AG09319 (cell line): ENCODE results near the gene AK2.

Experiments used
- DNase-seq: peaks from one replicate; pipeline ENCODE4 v3.0.0-alpha.2; 2010; ENCODE audit warnings: low read depth; ENCODE audit errors: extremely low read depth
- TF ChIP-seq, protein P1 (sequence below): IDR thresholded peaks from 2 replicates; pipeline ENCODE4 v1.5.1; 2011; ENCODE audit warnings: low read depth, mild to moderate bottlenecking, inconsistent platforms, low read length, moderate library complexity

AK2 gene

DNA sequence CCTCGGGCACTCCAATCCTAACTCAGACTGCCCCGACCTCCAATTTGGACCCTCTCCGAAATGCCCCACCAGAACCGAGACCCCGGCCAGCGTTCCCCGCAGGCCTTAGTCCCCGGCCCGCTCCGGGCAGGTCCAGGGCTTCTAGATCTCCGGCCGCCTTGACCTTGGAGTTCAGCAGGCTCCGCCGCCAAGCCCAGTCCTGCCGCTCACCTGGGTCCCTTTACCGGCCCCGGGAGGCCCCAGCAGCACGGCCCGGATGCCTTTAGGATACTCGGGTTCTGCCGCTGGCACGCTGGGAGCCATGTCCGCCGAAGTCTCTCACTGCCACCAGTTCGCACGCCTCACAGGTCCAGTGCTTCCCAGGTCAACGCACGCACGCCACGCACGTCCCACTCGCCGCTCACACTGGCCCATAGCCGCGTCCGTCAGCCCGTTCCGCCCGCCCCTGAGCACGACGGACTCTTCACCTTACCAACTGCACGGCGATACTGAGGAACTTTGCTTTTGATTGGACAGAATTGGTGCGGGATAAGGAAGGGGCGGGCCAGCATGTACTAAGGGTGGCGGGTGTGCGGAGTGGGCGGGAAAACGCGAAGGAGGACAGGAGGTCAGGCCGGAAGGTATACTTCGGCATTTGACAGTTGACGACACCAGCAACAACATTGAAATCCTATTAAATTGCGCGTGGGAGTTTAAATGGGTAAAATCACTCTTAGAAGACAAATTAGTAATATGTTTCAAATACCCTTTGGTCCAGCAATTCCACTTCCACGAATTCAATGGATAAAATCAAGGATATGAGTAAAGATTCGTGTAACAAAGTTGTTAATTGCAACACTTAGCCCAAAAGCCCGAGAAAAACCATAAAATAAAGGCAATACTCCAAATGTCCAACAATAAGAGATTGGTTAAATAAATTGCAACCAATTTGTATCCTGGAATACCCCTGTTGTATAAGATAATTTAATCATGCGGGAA lies at the start of gene AK2:
Gene AK2, minus strand, starts transcription at position 358 of the 978 bp plus-strand sequence. Its CDS starts 55 bp downstream, at position 303.
- TF ChIP-seq, protein P1, sequence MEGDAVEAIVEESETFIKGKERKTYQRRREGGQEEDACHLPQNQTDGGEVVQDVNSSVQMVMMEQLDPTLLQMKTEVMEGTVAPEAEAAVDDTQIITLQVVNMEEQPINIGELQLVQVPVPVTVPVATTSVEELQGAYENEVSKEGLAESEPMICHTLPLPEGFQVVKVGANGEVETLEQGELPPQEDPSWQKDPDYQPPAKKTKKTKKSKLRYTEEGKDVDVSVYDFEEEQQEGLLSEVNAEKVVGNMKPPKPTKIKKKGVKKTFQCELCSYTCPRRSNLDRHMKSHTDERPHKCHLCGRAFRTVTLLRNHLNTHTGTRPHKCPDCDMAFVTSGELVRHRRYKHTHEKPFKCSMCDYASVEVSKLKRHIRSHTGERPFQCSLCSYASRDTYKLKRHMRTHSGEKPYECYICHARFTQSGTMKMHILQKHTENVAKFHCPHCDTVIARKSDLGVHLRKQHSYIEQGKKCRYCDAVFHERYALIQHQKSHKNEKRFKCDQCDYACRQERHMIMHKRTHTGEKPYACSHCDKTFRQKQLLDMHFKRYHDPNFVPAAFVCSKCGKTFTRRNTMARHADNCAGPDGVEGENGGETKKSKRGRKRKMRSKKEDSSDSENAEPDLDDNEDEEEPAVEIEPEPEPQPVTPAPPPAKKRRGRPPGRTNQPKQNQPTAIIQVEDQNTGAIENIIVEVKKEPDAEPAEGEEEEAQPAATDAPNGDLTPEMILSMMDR: no peak
- DNase-seq: peak; percentile 92

DNA sequence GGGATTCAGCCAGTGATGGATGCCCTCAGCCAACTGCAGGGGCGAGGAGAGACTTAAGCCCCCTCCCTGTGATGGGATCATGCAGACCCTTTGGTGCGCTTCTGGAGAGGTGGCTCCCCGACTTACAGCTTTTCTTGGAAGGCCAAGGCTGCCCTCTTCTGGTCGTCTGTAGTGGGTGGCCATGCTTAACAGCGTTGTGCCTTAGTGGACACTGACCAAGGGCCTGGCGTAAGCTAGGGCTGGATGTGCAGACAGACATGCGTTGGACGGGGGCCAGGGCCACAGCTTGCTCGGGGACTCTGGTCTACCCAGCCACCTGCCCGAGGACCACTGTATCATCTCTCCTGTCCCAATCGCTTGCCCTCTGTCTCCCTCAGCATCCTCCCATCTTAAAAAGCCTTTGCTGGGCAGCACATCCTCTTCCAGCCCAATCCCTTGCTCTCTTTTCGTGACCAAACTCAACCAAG lies 49.7 kb upstream of the AK2 start:
- DNase-seq: peak; percentile 49

DNA sequence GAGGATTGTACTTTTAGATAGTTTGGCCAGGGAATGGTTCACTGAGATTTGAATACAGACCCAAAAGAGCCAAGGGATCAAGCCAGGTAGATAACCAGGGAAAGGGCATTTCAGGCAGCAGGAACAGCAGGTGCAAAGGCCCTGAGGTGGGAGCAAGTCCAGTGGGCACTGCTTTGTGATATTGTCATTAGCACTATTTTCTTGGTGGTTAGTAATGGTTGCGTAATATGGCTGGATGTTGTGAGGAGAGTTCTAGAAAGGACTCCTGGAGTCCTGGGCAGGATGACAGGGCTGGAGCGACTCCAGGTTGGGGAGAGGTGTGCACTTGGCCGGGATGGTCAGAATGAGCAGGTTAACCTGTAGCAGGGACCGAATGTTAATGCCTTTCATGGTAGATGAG lies 48.6 kb upstream of the AK2 start:
- TF ChIP-seq, protein P1: no peak
- DNase-seq: no peak

More for the DNA sequence above, 49.7 kb upstream of the AK2 start:
- TF ChIP-seq, protein P1: peak; percentile 92

DNA sequence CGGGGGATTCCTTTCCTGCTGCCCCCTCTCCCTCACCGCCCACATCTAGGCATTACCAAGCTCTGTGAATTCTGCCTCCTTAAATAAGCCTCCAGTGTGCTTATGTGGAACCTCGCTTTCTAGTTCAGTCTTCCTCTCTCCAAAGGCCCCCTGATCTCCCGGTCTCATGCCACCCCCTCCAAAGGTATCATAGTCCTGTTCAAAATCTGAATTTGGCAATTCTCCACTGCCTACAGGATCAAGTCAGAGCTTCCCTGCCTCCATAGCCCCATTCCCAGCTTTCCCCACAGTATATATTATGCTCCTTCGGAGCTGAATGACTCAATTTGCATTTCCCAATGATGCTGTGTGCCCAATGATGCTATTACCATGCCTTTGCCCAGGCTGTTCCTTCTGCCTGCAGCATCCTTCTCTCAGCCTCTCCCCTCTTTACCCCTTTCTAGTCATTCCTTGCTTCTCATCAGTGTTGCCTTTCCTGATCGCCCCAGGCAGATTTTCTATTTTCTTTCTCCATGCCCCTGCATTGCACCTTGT lies 46.0 kb upstream of the AK2 start:
- DNase-seq: no peak
- TF ChIP-seq, protein P1: no peak

DNA sequence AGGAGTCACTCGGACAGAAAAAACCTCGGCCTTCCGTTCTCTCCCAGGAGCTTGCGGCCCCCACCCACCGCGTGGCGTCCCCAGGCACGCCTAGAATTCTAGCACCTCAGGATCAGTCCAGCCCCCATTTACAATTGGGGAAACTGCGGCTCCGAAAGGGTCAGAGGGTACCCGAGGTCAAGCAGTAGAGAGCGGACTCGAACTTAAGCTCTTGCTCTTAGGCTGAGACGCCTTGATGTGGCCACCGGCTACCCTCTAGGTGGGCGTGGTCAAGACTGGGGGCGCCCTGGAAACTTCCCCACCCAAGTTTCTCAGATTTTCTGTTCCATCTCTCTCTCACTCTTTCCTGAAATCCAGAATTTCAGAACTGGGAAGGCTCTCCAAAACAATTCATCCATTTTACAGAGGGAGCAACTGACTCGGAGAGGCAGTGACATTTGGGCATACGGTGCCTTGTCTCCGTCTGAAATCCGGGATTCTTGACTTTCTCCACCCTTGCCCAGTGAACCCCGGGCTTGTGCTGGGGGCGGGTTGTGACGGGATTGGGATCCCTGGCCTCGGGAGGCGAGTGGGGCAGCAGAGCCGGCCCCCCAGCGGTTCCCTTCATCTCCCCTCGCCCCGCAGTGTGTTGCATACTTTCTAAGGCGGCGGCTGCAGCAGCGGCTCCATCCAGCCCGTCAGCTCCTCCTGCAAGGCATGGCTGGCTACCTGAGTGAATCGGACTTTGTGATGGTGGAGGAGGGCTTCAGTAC lies 45.0 kb upstream of the AK2 start:
- DNase-seq: no peak
- TF ChIP-seq, protein P1: no peak

DNA sequence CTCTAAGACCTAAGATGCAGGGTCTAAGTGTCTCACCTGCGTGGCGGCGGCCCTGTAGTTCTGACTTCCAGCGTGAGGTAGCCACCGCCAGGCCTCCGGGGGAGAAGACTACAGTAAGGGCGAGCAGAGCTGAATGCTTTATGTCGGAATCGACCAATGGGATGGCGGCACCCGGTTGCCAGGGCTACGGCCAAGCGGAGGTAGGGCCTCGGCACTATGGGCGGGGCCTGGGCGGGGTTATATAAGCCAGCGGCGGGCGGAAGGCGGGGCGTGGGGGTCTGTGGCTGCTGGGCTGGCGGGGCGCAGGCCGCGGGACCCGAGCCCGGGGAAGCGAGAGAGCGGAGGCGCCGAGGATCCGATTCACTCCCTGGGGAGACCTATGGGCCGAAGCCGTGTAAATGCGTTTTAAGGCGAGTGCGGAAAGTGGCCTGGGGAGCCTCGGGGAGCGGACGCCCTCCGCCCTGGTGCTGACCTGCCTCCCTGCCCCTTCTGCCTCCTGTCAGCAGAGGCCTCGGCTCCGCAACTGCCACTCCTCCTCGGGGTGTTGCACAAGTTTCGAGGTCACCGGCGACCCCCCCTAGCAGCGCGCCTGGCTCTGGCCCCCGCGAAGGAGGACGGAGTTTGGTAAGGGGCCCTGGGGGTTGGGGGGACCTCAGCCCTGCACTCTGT lies 44.3 kb upstream of the AK2 start, which contains the start of gene AZIN2:
Gene AZIN2, plus strand, starts transcription at position 269 of the 669 bp plus-strand sequence. CDS start 1,097 bp downstream, outside the sequence.
- TF ChIP-seq, protein P1: no peak
- DNase-seq: peak; percentile 79
